HepG2 (cell line): ENCODE results near the gene NUP93. TPM values are rescaled to one million over a fixed set of nuclear protein-coding genes. Genes with fewer than 3 reads are reported as not detected.
A peak's percentile ranks its signal among the peaks of the same experiment; 100 is the strongest.

ENCODE experiments used
- AGO1 ChIP-seq: fragments of 200-400 bp; formaldehyde crosslinking; IDR thresholded peaks from 2 replicates; pipeline ENCODE4 v1.6.1; 2017; ENCODE audit warnings: mild to moderate bottlenecking, low read depth, low read length, moderate library complexity; ENCODE audit not compliant: poor library complexity, severe bottlenecking
- CCAR2 ChIP-seq: fragments of 200-400 bp; formaldehyde crosslinking; optimal IDR thresholded peaks from 2 replicates; pipeline ENCODE3; 2018; ENCODE audit warnings: low read depth, mild to moderate bottlenecking, low read length, moderate library complexity
- HNRNPK ChIP-seq: fragments of 200-400 bp; formaldehyde crosslinking; IDR thresholded peaks from 2 replicates; pipeline ENCODE4 v1.6.1; 2018; ENCODE audit warnings: low read length, low read depth, moderate library complexity, mild to moderate bottlenecking; ENCODE audit not compliant: poor library complexity, severe bottlenecking
- MTA1 ChIP-seq: sonication (generic); formaldehyde crosslinking; IDR thresholded peaks from 2 replicates; pipeline ENCODE4 v1.4.0; 2020; ENCODE audit warnings: missing genetic modification reagents, mild to moderate bottlenecking, borderline replicate concordance
- NCOA5 ChIP-seq: sonication (generic); formaldehyde crosslinking; IDR thresholded peaks from 2 replicates; pipeline ENCODE4 v1.4.0; 2020; ENCODE audit warnings: missing genetic modification reagents
- REXO4 ChIP-seq: sonication (generic); formaldehyde crosslinking; IDR thresholded peaks from 2 replicates; pipeline ENCODE4 v1.8.0; 2022; ENCODE audit warnings: missing genetic modification reagents, mild to moderate bottlenecking, borderline replicate concordance
- ZIK1 ChIP-seq: sonication (generic); formaldehyde crosslinking; IDR thresholded peaks from 2 replicates; pipeline ENCODE4 v1.5.0; 2020; ENCODE audit warnings: mild to moderate bottlenecking, low read depth, missing genetic modification reagents, borderline replicate concordance
- ZMYM3 ChIP-seq: sonication (generic); formaldehyde crosslinking; IDR thresholded peaks from 2 replicates; pipeline ENCODE4 v1.5.1; 2020; ENCODE audit warnings: mild to moderate bottlenecking, missing genetic modification reagents
- ZNF205 ChIP-seq: IDR thresholded peaks from 2 replicates; pipeline ENCODE4 v1.6.1; 2018; ENCODE audit warnings: missing biosample characterization, missing genetic modification reagents
- ZNF431 ChIP-seq: sonication (generic); formaldehyde crosslinking; IDR thresholded peaks from 2 replicates; pipeline ENCODE4 v1.9.0; 2022; ENCODE audit warnings: missing genetic modification reagents, low read depth, mild to moderate bottlenecking, borderline replicate concordance
- ZNF557 ChIP-seq: sonication (generic); formaldehyde crosslinking; IDR thresholded peaks from 2 replicates; pipeline ENCODE4 v1.4.0; 2020; ENCODE audit warnings: missing genetic modification reagents
- polyA plus RNA-seq, 8 experiments: library from polyadenylated mRNA; depleted of rRNA in 3 of 8; stranded (reverse) in 7 of 8; unstranded in 1 of 8; fragments of >200 nt; fragmentation: Illumina TruSeq in 4 of 8; extraction: Trizol in 4 of 8; gene quantifications; 2 replicates each; pipeline versions ENCODE4 v1.2.1 to v1.2.3, GENCODE V29; 2011 to 2016; ENCODE audit warnings: low read depth in 4 of 8, missing spikeins in 1 of 8, mixed read lengths in 1 of 8; ENCODE audit not compliant: insufficient read depth in 1 of 8
- total RNA-seq, 5 experiments: library from RNA; depleted of rRNA; stranded (reverse); fragments of >200 nt; fragmentation: Illumina TruSeq; extraction: Trizol; gene quantifications; 2 replicates each; pipeline ENCODE4 v1.2.3, GENCODE V29; 2016; ENCODE audit warnings: low read depth in 1 of 5
- TF ChIP-seq, protein P1 (sequence below): IDR thresholded peaks from 2 replicates; pipeline ENCODE4 v1.6.1; 2012; ENCODE audit warnings: low read length, improper control_type of control experiment
- TF ChIP-seq, protein P2 (sequence below): sonication (generic); formaldehyde crosslinking; IDR thresholded peaks from 2 replicates; pipeline ENCODE4 v1.8.0; 2022; ENCODE audit warnings: mild to moderate bottlenecking, missing genetic modification reagents, moderate library complexity
- TF ChIP-seq, protein P3 (sequence below): sonication (generic); formaldehyde crosslinking; IDR thresholded peaks from 2 replicates; pipeline ENCODE4 v1.5.0; 2020; ENCODE audit warnings: mild to moderate bottlenecking, missing genetic modification reagents
- TF ChIP-seq, protein P4 (sequence below): sonication (generic); formaldehyde crosslinking; IDR thresholded peaks from 2 replicates; pipeline ENCODE4 v1.4.0; 2020; ENCODE audit warnings: mild to moderate bottlenecking, missing genetic modification reagents
- TF ChIP-seq, protein P5 (sequence below): sonication (generic); formaldehyde crosslinking; IDR thresholded peaks from 2 replicates; pipeline ENCODE4 v1.9.0; 2021; ENCODE audit warnings: missing genetic modification reagents, borderline replicate concordance

Gene NUP93
- total and polyA plus RNA-seq, 2 of the 13 experiments (the other 11 are each of a cell fraction or from before 2014, with no cell fraction given), result 58.5 to 140 TPM

GRCh38 chr16:56728980-56729734 is 772 bp upstream of the NUP93 start (continued):
- TF ChIP-seq, protein P1, sequence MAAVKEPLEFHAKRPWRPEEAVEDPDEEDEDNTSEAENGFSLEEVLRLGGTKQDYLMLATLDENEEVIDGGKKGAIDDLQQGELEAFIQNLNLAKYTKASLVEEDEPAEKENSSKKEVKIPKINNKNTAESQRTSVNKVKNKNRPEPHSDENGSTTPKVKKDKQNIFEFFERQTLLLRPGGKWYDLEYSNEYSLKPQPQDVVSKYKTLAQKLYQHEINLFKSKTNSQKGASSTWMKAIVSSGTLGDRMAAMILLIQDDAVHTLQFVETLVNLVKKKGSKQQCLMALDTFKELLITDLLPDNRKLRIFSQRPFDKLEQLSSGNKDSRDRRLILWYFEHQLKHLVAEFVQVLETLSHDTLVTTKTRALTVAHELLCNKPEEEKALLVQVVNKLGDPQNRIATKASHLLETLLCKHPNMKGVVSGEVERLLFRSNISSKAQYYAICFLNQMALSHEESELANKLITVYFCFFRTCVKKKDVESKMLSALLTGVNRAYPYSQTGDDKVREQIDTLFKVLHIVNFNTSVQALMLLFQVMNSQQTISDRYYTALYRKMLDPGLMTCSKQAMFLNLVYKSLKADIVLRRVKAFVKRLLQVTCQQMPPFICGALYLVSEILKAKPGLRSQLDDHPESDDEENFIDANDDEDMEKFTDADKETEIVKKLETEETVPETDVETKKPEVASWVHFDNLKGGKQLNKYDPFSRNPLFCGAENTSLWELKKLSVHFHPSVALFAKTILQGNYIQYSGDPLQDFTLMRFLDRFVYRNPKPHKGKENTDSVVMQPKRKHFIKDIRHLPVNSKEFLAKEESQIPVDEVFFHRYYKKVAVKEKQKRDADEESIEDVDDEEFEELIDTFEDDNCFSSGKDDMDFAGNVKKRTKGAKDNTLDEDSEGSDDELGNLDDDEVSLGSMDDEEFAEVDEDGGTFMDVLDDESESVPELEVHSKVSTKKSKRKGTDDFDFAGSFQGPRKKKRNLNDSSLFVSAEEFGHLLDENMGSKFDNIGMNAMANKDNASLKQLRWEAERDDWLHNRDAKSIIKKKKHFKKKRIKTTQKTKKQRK, result no peak
- no peak for TF ChIP-seq HNRNPK
- TF ChIP-seq ZNF431, result no peak
- TF ChIP-seq ZNF205, result no peak
- TF ChIP-seq NCOA5 (CRISPR knock-in tag), result no peak
- no peak for TF ChIP-seq AGO1
- no peak for TF ChIP-seq ZIK1
- TF ChIP-seq, protein P2, sequence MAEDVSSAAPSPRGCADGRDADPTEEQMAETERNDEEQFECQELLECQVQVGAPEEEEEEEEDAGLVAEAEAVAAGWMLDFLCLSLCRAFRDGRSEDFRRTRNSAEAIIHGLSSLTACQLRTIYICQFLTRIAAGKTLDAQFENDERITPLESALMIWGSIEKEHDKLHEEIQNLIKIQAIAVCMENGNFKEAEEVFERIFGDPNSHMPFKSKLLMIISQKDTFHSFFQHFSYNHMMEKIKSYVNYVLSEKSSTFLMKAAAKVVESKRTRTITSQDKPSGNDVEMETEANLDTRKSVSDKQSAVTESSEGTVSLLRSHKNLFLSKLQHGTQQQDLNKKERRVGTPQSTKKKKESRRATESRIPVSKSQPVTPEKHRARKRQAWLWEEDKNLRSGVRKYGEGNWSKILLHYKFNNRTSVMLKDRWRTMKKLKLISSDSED, result no peak; the same call in 1 of the 2 replicates
- TF ChIP-seq CCAR2, result peak; percentile 60
- TF ChIP-seq, protein P3, sequence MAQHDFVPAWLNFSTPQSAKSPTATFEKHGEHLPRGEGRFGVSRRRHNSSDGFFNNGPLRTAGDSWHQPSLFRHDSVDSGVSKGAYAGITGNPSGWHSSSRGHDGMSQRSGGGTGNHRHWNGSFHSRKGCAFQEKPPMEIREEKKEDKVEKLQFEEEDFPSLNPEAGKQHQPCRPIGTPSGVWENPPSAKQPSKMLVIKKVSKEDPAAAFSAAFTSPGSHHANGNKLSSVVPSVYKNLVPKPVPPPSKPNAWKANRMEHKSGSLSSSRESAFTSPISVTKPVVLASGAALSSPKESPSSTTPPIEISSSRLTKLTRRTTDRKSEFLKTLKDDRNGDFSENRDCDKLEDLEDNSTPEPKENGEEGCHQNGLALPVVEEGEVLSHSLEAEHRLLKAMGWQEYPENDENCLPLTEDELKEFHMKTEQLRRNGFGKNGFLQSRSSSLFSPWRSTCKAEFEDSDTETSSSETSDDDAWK, result no peak
- TF ChIP-seq ZNF557 (CRISPR knock-in tag), result no peak
- TF ChIP-seq, protein P4, sequence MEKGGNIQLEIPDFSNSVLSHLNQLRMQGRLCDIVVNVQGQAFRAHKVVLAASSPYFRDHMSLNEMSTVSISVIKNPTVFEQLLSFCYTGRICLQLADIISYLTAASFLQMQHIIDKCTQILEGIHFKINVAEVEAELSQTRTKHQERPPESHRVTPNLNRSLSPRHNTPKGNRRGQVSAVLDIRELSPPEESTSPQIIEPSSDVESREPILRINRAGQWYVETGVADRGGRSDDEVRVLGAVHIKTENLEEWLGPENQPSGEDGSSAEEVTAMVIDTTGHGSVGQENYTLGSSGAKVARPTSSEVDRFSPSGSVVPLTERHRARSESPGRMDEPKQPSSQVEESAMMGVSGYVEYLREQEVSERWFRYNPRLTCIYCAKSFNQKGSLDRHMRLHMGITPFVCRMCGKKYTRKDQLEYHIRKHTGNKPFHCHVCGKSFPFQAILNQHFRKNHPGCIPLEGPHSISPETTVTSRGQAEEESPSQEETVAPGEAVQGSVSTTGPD (CRISPR knock-in tag), result 0 out of 2 replicates have a peak, but pooled peaks have one; percentile 13
- no peak for TF ChIP-seq MTA1 (CRISPR knock-in tag)
- TF ChIP-seq ZMYM3 (CRISPR knock-in tag), result no peak
- 0 out of 2 replicates have a peak, but pooled peaks have one; percentile 28 for TF ChIP-seq REXO4 (CRISPR knock-in tag)
- TF ChIP-seq, protein P5, sequence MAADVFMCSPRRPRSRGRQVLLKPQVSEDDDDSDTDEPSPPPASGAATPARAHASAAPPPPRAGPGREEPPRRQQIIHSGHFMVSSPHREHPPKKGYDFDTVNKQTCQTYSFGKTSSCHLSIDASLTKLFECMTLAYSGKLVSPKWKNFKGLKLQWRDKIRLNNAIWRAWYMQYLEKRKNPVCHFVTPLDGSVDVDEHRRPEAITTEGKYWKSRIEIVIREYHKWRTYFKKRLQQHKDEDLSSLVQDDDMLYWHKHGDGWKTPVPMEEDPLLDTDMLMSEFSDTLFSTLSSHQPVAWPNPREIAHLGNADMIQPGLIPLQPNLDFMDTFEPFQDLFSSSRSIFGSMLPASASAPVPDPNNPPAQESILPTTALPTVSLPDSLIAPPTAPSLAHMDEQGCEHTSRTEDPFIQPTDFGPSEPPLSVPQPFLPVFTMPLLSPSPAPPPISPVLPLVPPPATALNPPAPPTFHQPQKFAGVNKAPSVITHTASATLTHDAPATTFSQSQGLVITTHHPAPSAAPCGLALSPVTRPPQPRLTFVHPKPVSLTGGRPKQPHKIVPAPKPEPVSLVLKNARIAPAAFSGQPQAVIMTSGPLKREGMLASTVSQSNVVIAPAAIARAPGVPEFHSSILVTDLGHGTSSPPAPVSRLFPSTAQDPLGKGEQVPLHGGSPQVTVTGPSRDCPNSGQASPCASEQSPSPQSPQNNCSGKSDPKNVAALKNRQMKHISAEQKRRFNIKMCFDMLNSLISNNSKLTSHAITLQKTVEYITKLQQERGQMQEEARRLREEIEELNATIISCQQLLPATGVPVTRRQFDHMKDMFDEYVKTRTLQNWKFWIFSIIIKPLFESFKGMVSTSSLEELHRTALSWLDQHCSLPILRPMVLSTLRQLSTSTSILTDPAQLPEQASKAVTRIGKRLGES (CRISPR knock-in tag), result no peak
